Retinal pigment epithelial cell (primary cell): ENCODE measurements around the gene SLC30A7.
A peak's percentile ranks its signal among the peaks of the same experiment; 100 is the strongest.
"Not testable (repeated sequence)": the region's sequence is repeated elsewhere in the genome, so short reads cannot be mapped to it uniquely, and the experiment has no call there.

Source experiments
- DNase-seq: peaks from one replicate; pipeline ENCODE4 v3.0.0-alpha.2; 2010; ENCODE audit warnings: low read depth
- H3K4me3 ChIP-seq: 2 replicates; pipeline ENCODE4 v1.5.1; 2011; ENCODE audit warnings: mild to moderate bottlenecking, low read length, control low read depth, moderate library complexity
- TF ChIP-seq, protein P1 (sequence below): conservative IDR thresholded peaks from 2 replicates; pipeline ENCODE4 v1.5.1; 2011; ENCODE audit warnings: low read depth, low read length, control low read depth, inconsistent platforms

SLC30A7 gene

DNA sequence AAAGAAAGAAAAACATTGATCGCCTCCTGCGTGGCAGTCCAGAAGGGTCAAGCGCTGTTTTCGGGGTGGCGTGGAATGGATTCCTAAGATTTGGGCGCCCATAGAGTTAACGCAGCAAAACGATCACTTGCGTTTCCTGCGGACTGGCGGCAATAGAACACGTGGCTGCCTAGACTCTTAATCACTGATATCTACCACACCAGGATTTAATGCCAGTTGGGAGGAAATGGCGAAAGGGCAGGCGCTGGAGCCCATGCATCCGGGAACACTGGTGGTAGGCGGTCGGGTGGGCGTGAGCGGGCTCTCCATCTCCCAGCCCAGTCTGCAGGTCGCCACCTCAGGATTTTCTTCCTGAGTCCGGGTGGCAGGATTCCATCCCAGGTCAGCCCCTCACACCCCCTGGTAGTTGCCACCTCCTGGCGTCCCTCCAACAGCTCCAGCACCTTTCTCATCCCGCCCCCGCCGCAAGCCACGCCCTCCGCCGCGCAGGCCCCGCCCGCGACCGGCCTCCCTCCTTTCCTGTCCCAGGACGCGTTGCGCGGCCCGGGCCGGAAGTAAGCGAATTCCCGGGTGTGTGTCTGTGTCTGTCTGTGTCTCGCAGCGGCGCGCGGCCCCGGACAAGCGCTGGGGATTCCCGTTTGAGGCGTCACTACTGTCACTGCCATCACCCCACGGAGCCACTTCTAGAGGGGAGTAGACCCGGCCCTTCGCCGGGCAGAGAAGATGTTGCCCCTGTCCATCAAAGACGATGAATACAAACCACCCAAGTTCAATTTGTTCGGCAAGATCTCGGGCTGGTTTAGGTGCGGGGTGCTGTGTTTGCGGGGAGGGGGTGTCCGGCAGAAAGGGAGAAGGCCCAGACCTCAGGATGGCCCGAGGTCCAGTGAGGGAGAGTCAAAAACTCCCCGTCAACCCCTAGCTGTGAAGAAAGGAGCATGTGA, at the start of gene SLC30A7:
TSS of gene SLC30A7 (plus strand) at position 551 of the 941 bp plus-strand sequence. CDS start at position 724, 173 bp downstream.
- TF ChIP-seq, protein P1, sequence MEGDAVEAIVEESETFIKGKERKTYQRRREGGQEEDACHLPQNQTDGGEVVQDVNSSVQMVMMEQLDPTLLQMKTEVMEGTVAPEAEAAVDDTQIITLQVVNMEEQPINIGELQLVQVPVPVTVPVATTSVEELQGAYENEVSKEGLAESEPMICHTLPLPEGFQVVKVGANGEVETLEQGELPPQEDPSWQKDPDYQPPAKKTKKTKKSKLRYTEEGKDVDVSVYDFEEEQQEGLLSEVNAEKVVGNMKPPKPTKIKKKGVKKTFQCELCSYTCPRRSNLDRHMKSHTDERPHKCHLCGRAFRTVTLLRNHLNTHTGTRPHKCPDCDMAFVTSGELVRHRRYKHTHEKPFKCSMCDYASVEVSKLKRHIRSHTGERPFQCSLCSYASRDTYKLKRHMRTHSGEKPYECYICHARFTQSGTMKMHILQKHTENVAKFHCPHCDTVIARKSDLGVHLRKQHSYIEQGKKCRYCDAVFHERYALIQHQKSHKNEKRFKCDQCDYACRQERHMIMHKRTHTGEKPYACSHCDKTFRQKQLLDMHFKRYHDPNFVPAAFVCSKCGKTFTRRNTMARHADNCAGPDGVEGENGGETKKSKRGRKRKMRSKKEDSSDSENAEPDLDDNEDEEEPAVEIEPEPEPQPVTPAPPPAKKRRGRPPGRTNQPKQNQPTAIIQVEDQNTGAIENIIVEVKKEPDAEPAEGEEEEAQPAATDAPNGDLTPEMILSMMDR: no peak
- H3K4me3 ChIP-seq: peak within 1 kb of the TSS; percentile 80
- DNase-seq: peak; percentile 51

DNA sequence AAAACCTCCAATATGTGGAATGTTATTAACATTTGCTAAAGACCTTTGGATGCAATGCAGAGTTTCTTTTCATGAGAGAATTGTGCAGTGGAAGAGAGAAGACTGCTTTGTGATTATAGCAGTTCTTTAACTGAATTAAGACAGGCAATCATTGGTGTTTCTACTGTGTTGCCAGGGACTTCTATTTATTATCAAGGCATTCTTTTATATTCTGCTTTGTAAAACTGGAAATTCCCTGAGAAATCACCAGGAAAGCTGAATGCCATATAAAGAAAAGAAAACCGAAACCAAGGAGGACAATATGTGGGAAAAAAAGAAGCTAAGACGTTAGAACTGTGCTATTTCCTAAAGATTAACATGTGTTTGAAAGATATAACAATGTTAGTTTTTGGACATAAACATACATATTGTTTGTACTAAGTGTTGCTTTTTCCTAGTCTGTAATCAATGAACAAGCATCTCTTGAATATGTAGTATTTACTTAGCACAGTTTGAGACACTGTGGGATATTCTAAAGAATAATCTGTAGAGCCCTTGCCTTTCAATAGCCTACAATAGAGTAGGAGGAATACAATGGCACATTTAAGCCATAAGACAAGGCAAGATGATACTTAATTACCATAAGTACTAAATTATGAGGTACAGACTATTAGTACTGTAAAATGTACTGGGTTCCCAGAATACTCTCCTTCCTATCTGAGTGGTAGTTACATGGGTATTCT, 48.4 kb upstream of the SLC30A7 start:
- TF ChIP-seq, protein P1: no peak
- DNase-seq: no peak
- no peak overlapping the region for H3K4me3 ChIP-seq

- DNase-seq: no peak
- TF ChIP-seq, protein P1: no peak
- no peak overlapping the region for H3K4me3 ChIP-seq
Observed at GRCh38 chr1:100851726-100852125, 44.2 kb upstream of the SLC30A7 start.

GRCh38 chr1:100852976-100853375, 42.9 kb upstream of the SLC30A7 start:
- no peak overlapping the region for H3K4me3 ChIP-seq
- DNase-seq: no peak
- TF ChIP-seq, protein P1: no peak

DNA sequence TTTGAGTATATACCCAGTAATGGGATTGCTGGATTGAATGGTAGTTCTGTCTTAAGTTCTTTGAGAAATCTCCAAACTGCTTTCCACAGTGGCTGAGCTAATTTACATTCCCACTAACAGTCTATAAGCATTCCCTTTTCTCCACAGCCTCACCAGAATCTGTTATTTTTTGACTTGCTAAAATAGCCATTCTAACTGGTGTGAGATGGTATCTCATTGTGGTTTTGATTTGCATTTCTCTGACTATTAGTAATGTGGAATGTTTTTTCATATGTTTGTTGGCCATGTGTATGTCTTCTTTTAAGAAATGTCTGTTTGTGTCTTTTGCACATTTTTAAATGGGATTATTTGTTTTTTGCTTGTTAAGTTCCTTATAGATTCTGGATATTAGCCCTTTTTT, 40.8 kb upstream of the SLC30A7 start:
- not testable (repeated sequence) for H3K4me3 ChIP-seq, DNase-seq

- no peak overlapping the region for H3K4me3 ChIP-seq
- peak; percentile 26 for DNase-seq
- TF ChIP-seq, protein P1: no peak
Observed at GRCh38 chr1:100860397-100860991, 35.4 kb upstream of the SLC30A7 start.

GRCh38 chr1:100861379-100861778, 34.5 kb upstream of the SLC30A7 start:
- TF ChIP-seq, protein P1: no peak
- no peak for DNase-seq
- no peak overlapping the region for H3K4me3 ChIP-seq
